ENCODE data around the gene EVI5L. TPM values are rescaled to one million over a fixed set of nuclear protein-coding genes. Genes with fewer than 3 reads are reported as not detected.

EVI5L gene
- total RNA-seq, 1 experiment from 2014 or later, result 29.5 TPM

GRCh38 chr19:7855426-7856108 lies 25.5 kb downstream of the EVI5L start:
- intact Hi-C loops (cut with micrococcal nuclease), result no loop called here

GRCh38 chr19:7856109-7856591 lies 26.1 kb downstream of the EVI5L start:
- Histone ChIP-seq H3K9ac (ENCODE audit: low read length) (no peak overlapping the region), H2AFZ (ENCODE audit: low read length) (no peak overlapping the region), H3K4me1 (ENCODE audit: insufficient read depth, low read length) (peaks cover 4% of the 10 kb centered on the region), H3K4me3 (ENCODE audit: low read length) (no peak overlapping the region), H3K9me2 (replicated peaks; ENCODE audit: low read length) (no peaks in the 10 kb centered on the region), H3K27ac (ENCODE audit: low read length) (no peak overlapping the region), H3K9me3 (ENCODE audit: low read length) (no peaks in the 10 kb centered on the region), H3K4me2 (ENCODE audit: low read length) (no peak overlapping the region), H4K20me1 (ENCODE audit: low read length) (no peaks in the 10 kb centered on the region), H3K27me3 (ENCODE audit: low read length) (no peaks in the 10 kb centered on the region), H3K36me3 (ENCODE audit: low read depth, low read length) (no peaks in the 10 kb centered on the region), H3K79me2 (ENCODE audit: low read length) (no peaks in the 10 kb centered on the region), H3F3A (ENCODE audit: low read length, unreplicated experiment) (no peaks in the 10 kb centered on the region)
- DNase-seq (no peak), ATAC-seq (no peak)
- intact Hi-C loops (cut with micrococcal nuclease), result no loop called here
- TF ChIP-seq EZH2phosphoT487 (IDR thresholded peaks at IDR 0.05; ENCODE audit: borderline replicate concordance, low read length) (no peak), EZH2 (IDR thresholded peaks at IDR 0.05; ENCODE audit: low read length, unreplicated experiment) (no peak), CTCF (conservative IDR thresholded peaks at IDR 0.05; ENCODE audit: low read depth, low read length) (no peak)
- ChIA-PET POLR2A (ENCODE audit: unreplicated experiment) (no interaction called here), CTCF (no interaction called here)
- no TSS peak for BruUV-seq (replicated peaks)

More at GRCh38 chr19:7855426-7856108, 25.5 kb downstream of the EVI5L start:
- Histone ChIP-seq H3F3A (ENCODE audit: low read length, unreplicated experiment) (no peaks in the 10 kb centered on the region), H3K27ac (ENCODE audit: low read length) (no peak overlapping the region), H3K4me1 (ENCODE audit: insufficient read depth, low read length) (peaks cover 4% of the 10 kb centered on the region), H2AFZ (ENCODE audit: low read length) (no peak overlapping the region), H3K79me2 (ENCODE audit: low read length) (no peaks in the 10 kb centered on the region), H3K9ac (ENCODE audit: low read length) (no peak overlapping the region), H4K20me1 (ENCODE audit: low read length) (no peaks in the 10 kb centered on the region), H3K9me2 (replicated peaks; ENCODE audit: low read length) (no peaks in the 10 kb centered on the region), H3K4me3 (ENCODE audit: low read length) (no peak overlapping the region), H3K36me3 (ENCODE audit: low read depth, low read length) (no peaks in the 10 kb centered on the region), H3K27me3 (ENCODE audit: low read length) (no peaks in the 10 kb centered on the region), H3K4me2 (ENCODE audit: low read length) (no peak overlapping the region), H3K9me3 (ENCODE audit: low read length) (no peaks in the 10 kb centered on the region)
- BruUV-seq (replicated peaks), result no TSS peak
- DNase-seq (no peak), ATAC-seq (no peak)
- no peak for TF ChIP-seq EZH2 (IDR thresholded peaks at IDR 0.05; ENCODE audit: low read length, unreplicated experiment)
- TF ChIP-seq CTCF (conservative IDR thresholded peaks at IDR 0.05; ENCODE audit: low read depth, low read length), result no peak
- TF ChIP-seq EZH2phosphoT487 (IDR thresholded peaks at IDR 0.05; ENCODE audit: borderline replicate concordance, low read length), result no peak
- CTCF ChIA-PET, result no interaction called here
- POLR2A ChIA-PET (ENCODE audit: unreplicated experiment), result no interaction called here
